Keratinocyte (primary cell): ENCODE measurements around the gene SLC6A7. TPM values are rescaled to one million over a fixed set of nuclear protein-coding genes. Genes with fewer than 3 reads are reported as not detected.
A peak's percentile ranks its signal among the peaks of the same experiment; 100 is the strongest.

Source experiments
- DNase-seq: peaks from one replicate; pipeline ENCODE4 v3.0.0-alpha.2; 2011; ENCODE audit warnings: low read depth, missing footprints, low spot score
- FAIRE-seq: peaks from 2 replicates; lab custom pipeline; 2011; peaks lifted over from hg19 to GRCh38; lab: Jason Lieb, UNC
- H2AFZ ChIP-seq: 2 replicates; pipeline ENCODE4 v1.6.0; 2012; ENCODE audit warnings: low read length, control low read depth, inconsistent platforms; ENCODE audit not compliant: control insufficient read depth
- H3K27ac ChIP-seq: 2 replicates; pipeline ENCODE4 v1.5.1; 2011; ENCODE audit warnings: low read length; ENCODE audit not compliant: control insufficient read depth, insufficient read depth
- H3K27me3 ChIP-seq: 3 replicates; pipeline ENCODE4 v1.6.0; 2011; ENCODE audit warnings: low read length; ENCODE audit not compliant: control insufficient read depth, insufficient read depth; ENCODE audit errors: extremely low read depth
- H3K36me3 ChIP-seq, 2 experiments: 2 replicates in 1 of 2; 3 replicates in 1 of 2; pipeline ENCODE4 v1.5.1; 2011; ENCODE audit warnings: low read length in 2 of 2, mild to moderate bottlenecking in 1 of 2; ENCODE audit not compliant: control insufficient read depth in 2 of 2, insufficient read depth in 2 of 2; ENCODE audit errors: extremely low read depth in 1 of 2
- H3K4me1 ChIP-seq: 3 replicates; pipeline ENCODE4 v1.5.1; 2011; ENCODE audit warnings: low read length; ENCODE audit not compliant: control insufficient read depth, insufficient read depth; ENCODE audit errors: extremely low read depth
- H3K4me2 ChIP-seq: 3 replicates; pipeline ENCODE4 v1.6.0; 2011; ENCODE audit warnings: low read depth, low read length; ENCODE audit not compliant: control insufficient read depth, insufficient read depth; ENCODE audit errors: extremely low read depth
- H3K4me3 ChIP-seq, 3 experiments: fragments of 200-600 bp in 1 of 3; sonication (generic) in 1 of 3; 2 replicates in 2 of 3; 3 replicates in 1 of 3; pipeline ENCODE4 v1.5.1; 2011 to 2016; ENCODE audit warnings: low read length in 3 of 3, mild to moderate bottlenecking in 3 of 3, control low read depth in 2 of 3, inconsistent platforms in 1 of 3, low read depth in 1 of 3, mixed read lengths in 1 of 3, mixed run types in 1 of 3, moderate library complexity in 1 of 3; ENCODE audit not compliant: control insufficient read depth in 2 of 3, insufficient read depth in 2 of 3; ENCODE audit errors: extremely low read depth in 1 of 3
- H3K79me2 ChIP-seq: 2 replicates; pipeline ENCODE4 v1.6.0; 2012; ENCODE audit warnings: low read length; ENCODE audit not compliant: control insufficient read depth, insufficient read depth
- H3K9ac ChIP-seq: 3 replicates; pipeline ENCODE4 v1.6.0; 2011; ENCODE audit warnings: low read length; ENCODE audit not compliant: control insufficient read depth, insufficient read depth; ENCODE audit errors: extremely low read depth
- H3K9me1 ChIP-seq: 3 replicates; pipeline ENCODE4 v1.6.0; 2011; ENCODE audit warnings: low read length; ENCODE audit not compliant: control insufficient read depth, insufficient read depth; ENCODE audit errors: extremely low read depth
- H3K9me3 ChIP-seq: 2 replicates; pipeline ENCODE4 v1.5.1; 2012; ENCODE audit warnings: low read depth, low read length; ENCODE audit not compliant: control insufficient read depth
- H4K20me1 ChIP-seq: 3 replicates; pipeline ENCODE4 v1.6.0; 2011; ENCODE audit warnings: low read length; ENCODE audit not compliant: control insufficient read depth, insufficient read depth; ENCODE audit errors: extremely low read depth
- EZH2 ChIP-seq: IDR thresholded peaks from one replicate; pipeline ENCODE4 v1.6.1; 2012; ENCODE audit warnings: inconsistent platforms, mild to moderate bottlenecking, low read length, moderate library complexity
- dilution Hi-C: fragments of 300-500 bp; cut with MboI; formaldehyde crosslinking; loops from one replicate; pipeline ENCODE4 v1.7.0; 2020; ENCODE audit warnings: low sequenced_read_pairs; ENCODE audit not compliant: extremely low pct_ligation_motif_present
- polyA plus RNA-seq, 5 experiments: library from polyadenylated mRNA; depleted of rRNA in 3 of 5; stranded (reverse) in 3 of 5; stranded (forward) in 1 of 5; unstranded in 1 of 5; fragments of >200 nt; gene quantifications; 1 replicate in 1 of 5; 2 replicates in 3 of 5; 3 replicates in 1 of 5; pipeline versions ENCODE4 v1.2.1 to v1.2.3, GENCODE V29; 2011 to 2012; ENCODE audit warnings: missing spikeins in 2 of 5, low read depth in 1 of 5, low replicate concordance in 1 of 5
- TF ChIP-seq, protein P1 (sequence below), 3 experiments: IDR thresholded peaks in 1 of 3; conservative IDR thresholded peaks in 1 of 3; optimal IDR thresholded peaks in 1 of 3; 2 replicates in 2 of 3; 3 replicates in 1 of 3; pipeline versions ENCODE3 to v1.5.1; 2011; ENCODE audit warnings: low read length in 3 of 3, mild to moderate bottlenecking in 3 of 3, moderate library complexity in 2 of 3, control low read depth in 1 of 3, inconsistent platforms in 1 of 3; ENCODE audit not compliant: insufficient read depth in 2 of 3; ENCODE audit errors: extremely low read depth in 1 of 3

Gene SLC6A7
- polyA plus RNA-seq, 1 donor (not counting 4 experiments of a cell fraction or from before 2014, with no cell fraction given): not detected

- TF ChIP-seq, protein P1, sequence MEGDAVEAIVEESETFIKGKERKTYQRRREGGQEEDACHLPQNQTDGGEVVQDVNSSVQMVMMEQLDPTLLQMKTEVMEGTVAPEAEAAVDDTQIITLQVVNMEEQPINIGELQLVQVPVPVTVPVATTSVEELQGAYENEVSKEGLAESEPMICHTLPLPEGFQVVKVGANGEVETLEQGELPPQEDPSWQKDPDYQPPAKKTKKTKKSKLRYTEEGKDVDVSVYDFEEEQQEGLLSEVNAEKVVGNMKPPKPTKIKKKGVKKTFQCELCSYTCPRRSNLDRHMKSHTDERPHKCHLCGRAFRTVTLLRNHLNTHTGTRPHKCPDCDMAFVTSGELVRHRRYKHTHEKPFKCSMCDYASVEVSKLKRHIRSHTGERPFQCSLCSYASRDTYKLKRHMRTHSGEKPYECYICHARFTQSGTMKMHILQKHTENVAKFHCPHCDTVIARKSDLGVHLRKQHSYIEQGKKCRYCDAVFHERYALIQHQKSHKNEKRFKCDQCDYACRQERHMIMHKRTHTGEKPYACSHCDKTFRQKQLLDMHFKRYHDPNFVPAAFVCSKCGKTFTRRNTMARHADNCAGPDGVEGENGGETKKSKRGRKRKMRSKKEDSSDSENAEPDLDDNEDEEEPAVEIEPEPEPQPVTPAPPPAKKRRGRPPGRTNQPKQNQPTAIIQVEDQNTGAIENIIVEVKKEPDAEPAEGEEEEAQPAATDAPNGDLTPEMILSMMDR (optimal IDR thresholded peaks at IDR 0.05 in 1 of 3, IDR thresholded peaks at IDR 0.05 in 1 of 3, conservative IDR thresholded peaks at IDR 0.05 in 1 of 3; ENCODE audit: extremely low read depth in 1 of 3, insufficient read depth in 2 of 3, low read length in 3 of 3): no peak
- TF ChIP-seq EZH2: no peak
- Histone ChIP-seq H3K36me3 (no peaks in the 10 kb centered on the region), H3K9me3 (no peaks in the 10 kb centered on the region), H3K79me2 (no peaks in the 10 kb centered on the region), H3K4me1 (peaks cover 12% of the 10 kb centered on the region), H3K9ac (peak overlapping the region; percentile 22), H3K27ac (peak overlapping the region; percentile 5), H4K20me1 (no peaks in the 10 kb centered on the region), H2AFZ (no peak overlapping the region), H3K4me3 (no peak overlapping the region), H3K9me1 (no peaks in the 10 kb centered on the region), H3K27me3 (peaks cover 4% of the 10 kb centered on the region), H3K4me2 (peak overlapping the region; percentile 11)
- no peak for DNase-seq
- dilution Hi-C loops: no loop called here
- peak; percentile 49 for FAIRE-seq
Measured at GRCh38 chr5:150142959-150143349, 46.9 kb upstream of the SLC6A7 start.

- Histone ChIP-seq H2AFZ (no peak overlapping the region), H3K9me3 (no peaks in the 10 kb centered on the region), H3K27me3 (no peaks in the 10 kb centered on the region), H4K20me1 (no peaks in the 10 kb centered on the region), H3K4me1 (peaks cover 12% of the 10 kb centered on the region), H3K4me2 (peak overlapping the region; percentile 11), H3K36me3 (no peaks in the 10 kb centered on the region), H3K79me2 (no peaks in the 10 kb centered on the region), H3K27ac (peak overlapping the region; percentile 5), H3K9ac (peak overlapping the region; percentile 22), H3K9me1 (no peaks in the 10 kb centered on the region), H3K4me3 (no peak overlapping the region)
- TF ChIP-seq EZH2: no peak
- TF ChIP-seq, protein P1 (optimal IDR thresholded peaks at IDR 0.05 in 1 of 3, IDR thresholded peaks at IDR 0.05 in 1 of 3, conservative IDR thresholded peaks at IDR 0.05 in 1 of 3; ENCODE audit: extremely low read depth in 1 of 3, insufficient read depth in 2 of 3, low read length in 3 of 3): no peak
- dilution Hi-C loops: no loop called here
- no peak for DNase-seq
- FAIRE-seq: no peak
Measured at GRCh38 chr5:150143350-150144245, 46.3 kb upstream of the SLC6A7 start.
